Body of pancreas (tissue), 4 donors: Measurements from ENCODE around the gene SRSF9.

Source experiments
- CTCF ChIP-seq, 7 experiments: fragments of 450-650 bp in 4 of 7; fragments of 200-600 bp in 3 of 7; sonication (generic) in 3 of 7; IDR thresholded peaks; one replicate each; pipeline ENCODE4 v1.5.1; 2016 to 2019; ENCODE audit warnings: antibody characterized with exemption in 7 of 7
- POLR2A ChIP-seq, 3 donors: fragments of 450-650 bp; IDR thresholded peaks; one replicate each; pipeline ENCODE4 v1.6.1; 2016; ENCODE audit warnings: antibody characterized with exemption in 3 of 3, mild to moderate bottlenecking in 2 of 3

GRCh38 chr12:120481022-120481767 is 11.6 kb upstream of the SRSF9 start:
- no peak for TF ChIP-seq POLR2A (IDR thresholded peaks at IDR 0.05)
- TF ChIP-seq CTCF (IDR thresholded peaks at IDR 0.05), result no peak
